ENCODE measurements around the gene ZNF408.

The ZNF408 gene

GRCh38 chr11:46745328-46745727, 44.5 kb downstream of the ZNF408 start:
- no peak overlapping the region for H3K9ac ChIP-seq (ENCODE audit: low read length)
- no peaks in the 10 kb centered on the region for H4K20me1 ChIP-seq (ENCODE audit: insufficient read depth, low read length)
- H3K27me3 ChIP-seq (ENCODE audit: insufficient read depth, low read length), result no peaks in the 10 kb centered on the region
- no peak overlapping the region for H3K27ac ChIP-seq (ENCODE audit: low read depth, low read length, poor library complexity, severe bottlenecking)
- TF ChIP-seq CTCF (IDR thresholded peaks at IDR 0.05; ENCODE audit: low read length) (no peak), EZH2 (IDR thresholded peaks at IDR 0.05; ENCODE audit: borderline replicate concordance, low read length) (no peak)
- H3K4me2 ChIP-seq (ENCODE audit: low read length), result no peak overlapping the region
- no peaks in the 10 kb centered on the region for H3K9me3 ChIP-seq (ENCODE audit: low read length)
- no peak overlapping the region for H2AFZ ChIP-seq (ENCODE audit: low read length)
- no peaks in the 10 kb centered on the region for H3F3A ChIP-seq (ENCODE audit: insufficient read depth, low read length)
- no peak overlapping the region for H3K4me3 ChIP-seq (ENCODE audit: low read depth, low read length, poor library complexity, severe bottlenecking)
- H3K36me3 ChIP-seq (ENCODE audit: insufficient read depth, low read length), result peaks cover 94% of the 10 kb centered on the region
- H3K79me2 ChIP-seq (ENCODE audit: insufficient read depth, low read length), result no peaks in the 10 kb centered on the region
- H3K9me2 ChIP-seq (ENCODE audit: low read depth, low read length), result no peaks in the 10 kb centered on the region
- no peaks in the 10 kb centered on the region for H3K4me1 ChIP-seq (ENCODE audit: insufficient read depth, low read length, severe bottlenecking)

GRCh38 chr11:46745995-46746394, 45.2 kb downstream of the ZNF408 start:
- no peak overlapping the region for H2AFZ ChIP-seq (ENCODE audit: low read length)
- TF ChIP-seq EZH2 (IDR thresholded peaks at IDR 0.05; ENCODE audit: borderline replicate concordance, low read length) (no peak), CTCF (IDR thresholded peaks at IDR 0.05; ENCODE audit: low read length) (no peak)
- H3K27ac ChIP-seq (ENCODE audit: low read depth, low read length, poor library complexity, severe bottlenecking), result no peak overlapping the region
- H3K36me3 ChIP-seq (ENCODE audit: insufficient read depth, low read length), result peaks cover 99% of the 10 kb centered on the region
- H3K27me3 ChIP-seq (ENCODE audit: insufficient read depth, low read length), result no peaks in the 10 kb centered on the region
- H3F3A ChIP-seq (ENCODE audit: insufficient read depth, low read length), result no peaks in the 10 kb centered on the region
- H3K79me2 ChIP-seq (ENCODE audit: insufficient read depth, low read length), result no peaks in the 10 kb centered on the region
- H3K4me1 ChIP-seq (ENCODE audit: insufficient read depth, low read length, severe bottlenecking), result no peaks in the 10 kb centered on the region
- H3K9me2 ChIP-seq (ENCODE audit: low read depth, low read length), result no peaks in the 10 kb centered on the region
- no peak overlapping the region for H3K4me2 ChIP-seq (ENCODE audit: low read length)
- H4K20me1 ChIP-seq (ENCODE audit: insufficient read depth, low read length), result no peaks in the 10 kb centered on the region
- H3K4me3 ChIP-seq (ENCODE audit: low read depth, low read length, poor library complexity, severe bottlenecking), result no peak overlapping the region
- H3K9ac ChIP-seq (ENCODE audit: low read length), result no peak overlapping the region
- no peaks in the 10 kb centered on the region for H3K9me3 ChIP-seq (ENCODE audit: low read length)

- Histone ChIP-seq H3K9me3 (ENCODE audit: low read length) (no peaks in the 10 kb centered on the region), H3K79me2 (ENCODE audit: insufficient read depth, low read length) (no peaks in the 10 kb centered on the region), H3K27ac (ENCODE audit: low read depth, low read length, poor library complexity, severe bottlenecking) (no peak overlapping the region), H3K4me1 (ENCODE audit: insufficient read depth, low read length, severe bottlenecking) (no peaks in the 10 kb centered on the region), H3K27me3 (ENCODE audit: insufficient read depth, low read length) (no peaks in the 10 kb centered on the region), H2AFZ (ENCODE audit: low read length) (no peak overlapping the region), H3F3A (ENCODE audit: insufficient read depth, low read length) (no peaks in the 10 kb centered on the region), H4K20me1 (ENCODE audit: insufficient read depth, low read length) (no peaks in the 10 kb centered on the region), H3K9ac (ENCODE audit: low read length) (no peak overlapping the region), H3K4me2 (ENCODE audit: low read length) (no peak overlapping the region), H3K36me3 (ENCODE audit: insufficient read depth, low read length) (peaks cover 97% of the 10 kb centered on the region), H3K4me3 (ENCODE audit: low read depth, low read length, poor library complexity, severe bottlenecking) (no peak overlapping the region), H3K9me2 (ENCODE audit: low read depth, low read length) (no peaks in the 10 kb centered on the region)
- TF ChIP-seq CTCF (IDR thresholded peaks at IDR 0.05; ENCODE audit: low read length) (no peak), EZH2 (IDR thresholded peaks at IDR 0.05; ENCODE audit: borderline replicate concordance, low read length) (no peak)
Measured at GRCh38 chr11:46747150-46747549, 46.3 kb downstream of the ZNF408 start.
